ENCODE measurements around the gene NFKBIL1.
"Not testable (repeated sequence)": the region's sequence is repeated elsewhere in the genome, so short reads cannot be mapped to it uniquely, and the experiment has no call there.

The NFKBIL1 gene

DNA sequence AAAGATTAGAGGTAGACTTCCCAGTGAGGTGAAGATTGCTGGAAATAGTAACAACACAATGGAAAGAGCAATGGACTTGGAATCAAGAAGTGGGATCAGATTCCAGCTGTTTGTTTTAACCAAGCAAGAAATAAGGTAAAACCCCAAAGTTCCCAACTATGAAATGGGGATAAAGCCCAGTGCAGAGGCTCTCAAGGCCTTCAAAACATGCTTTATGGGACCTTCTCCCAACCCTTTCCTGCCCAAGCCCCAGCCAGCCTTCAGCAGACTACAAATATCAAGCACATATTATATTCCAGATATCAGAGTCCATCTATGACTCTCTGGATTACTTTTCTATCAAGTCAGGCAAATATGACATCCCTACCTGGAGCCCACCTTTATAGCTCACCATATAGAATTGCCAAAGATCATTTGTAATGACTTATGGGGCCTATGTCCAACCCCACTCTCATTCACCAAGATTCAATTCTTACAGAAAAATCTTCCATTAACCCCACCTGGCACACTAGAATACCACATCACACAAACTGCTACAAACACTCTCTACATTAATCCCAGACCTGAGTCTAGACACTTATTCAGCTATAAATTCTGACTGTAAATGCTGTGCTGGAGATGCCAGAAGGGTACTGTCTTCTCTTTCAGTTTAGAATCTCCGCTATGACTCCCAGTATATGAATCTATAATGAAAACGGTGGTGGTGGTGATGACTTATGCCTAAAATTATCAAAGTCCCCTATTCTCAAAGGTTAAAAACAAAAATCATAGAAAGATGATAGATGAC is 11.7 kb upstream of the NFKBIL1 start:
- no peak for DNase-seq

- DNase-seq: no peak
Observed at GRCh38 chr6:31538805-31539400, 8.5 kb upstream of the NFKBIL1 start.

DNA sequence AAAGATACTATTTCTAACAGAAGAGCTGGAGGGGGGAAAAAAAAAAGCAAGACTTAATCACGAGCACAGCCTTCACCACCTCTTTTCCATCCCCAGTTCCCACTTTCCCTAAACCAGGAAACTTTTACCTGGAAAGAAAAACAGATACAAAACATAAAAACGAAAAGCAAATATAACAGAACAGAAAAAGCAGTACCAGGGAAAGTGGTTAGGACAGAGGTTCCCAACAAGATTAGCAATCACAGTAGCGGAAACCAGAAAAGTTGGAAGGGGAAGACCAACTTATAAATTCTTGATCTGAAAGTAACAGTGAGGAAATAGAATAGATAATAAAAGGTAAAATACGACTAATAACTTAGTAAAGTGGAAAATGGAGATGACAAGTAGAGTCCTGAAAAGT is 6.8 kb upstream of the NFKBIL1 start:
- DNase-seq: no peak

- DNase-seq: no peak
Observed at GRCh38 chr6:31541059-31541657, 6.2 kb upstream of the NFKBIL1 start.

- peak; percentile 97 for DNase-seq
Observed at GRCh38 chr6:31541658-31542521, 5.5 kb upstream of the NFKBIL1 start, which contains the start of gene DDX39B. Gene DDX39B, minus strand, starts transcription at chr6:31542003. Its CDS starts 1,471 bp downstream, at chr6:31540532.

DNA sequence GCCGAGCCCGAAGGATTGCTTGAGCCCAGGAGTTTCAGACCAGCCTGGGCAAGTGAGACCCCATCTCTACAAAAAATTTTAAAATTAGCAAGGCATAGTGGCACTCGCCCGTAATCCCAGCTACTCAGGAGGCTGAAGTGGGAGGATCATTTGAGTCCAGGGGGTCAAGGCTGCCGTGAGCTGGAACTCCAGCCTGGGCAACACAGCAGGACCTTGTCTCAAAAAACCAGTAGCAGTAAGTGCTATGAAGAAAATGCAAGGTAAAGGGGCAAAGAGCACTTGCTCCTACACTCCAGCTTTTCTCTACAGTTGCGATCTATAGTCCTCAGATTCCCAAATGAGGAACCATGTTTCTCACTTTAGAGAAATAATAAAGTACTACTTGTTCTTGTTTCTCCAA is 3.8 kb upstream of the NFKBIL1 start:
- no peak for DNase-seq

DNA sequence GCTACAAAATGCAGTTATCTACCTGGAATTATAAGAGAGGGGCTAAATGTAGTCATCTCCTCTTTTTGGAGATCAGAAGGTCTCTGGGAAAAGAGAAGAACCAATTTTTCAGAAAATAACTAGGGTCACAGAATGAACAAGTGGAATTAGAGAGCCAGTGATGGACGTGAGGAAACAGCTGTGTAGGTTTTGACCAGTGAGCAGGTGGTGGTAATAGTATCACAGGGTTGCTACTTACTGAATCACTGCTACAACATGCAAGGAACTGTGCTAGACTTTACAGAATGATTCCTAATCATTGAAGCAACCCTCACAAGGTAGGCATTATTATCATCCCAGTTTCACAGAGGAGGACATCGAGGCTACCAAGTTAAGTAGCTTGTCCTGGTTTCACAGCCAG is 2.7 kb upstream of the NFKBIL1 start:
- DNase-seq: no peak

DNA sequence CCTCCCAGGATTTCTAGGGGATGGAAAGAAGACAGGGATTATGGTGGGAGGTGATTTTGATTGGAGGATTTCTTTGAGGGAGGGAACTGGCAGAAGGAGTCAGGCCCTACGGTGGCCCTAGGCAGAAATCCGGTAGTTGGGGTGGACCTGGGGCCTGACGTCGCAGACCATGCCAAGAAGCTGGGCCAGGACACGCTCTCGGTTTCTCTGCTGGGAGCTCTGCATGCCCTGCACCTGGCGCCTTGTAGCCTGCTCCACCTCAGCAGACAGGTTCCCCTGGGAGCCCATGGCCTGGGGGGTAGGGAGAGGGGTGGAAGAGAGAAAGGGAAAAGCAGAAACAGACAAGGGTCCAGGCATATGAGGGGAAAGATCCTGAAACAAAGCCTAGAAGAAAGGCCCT is 2.1 kb upstream of the NFKBIL1 start:
- DNase-seq: no peak

DNA sequence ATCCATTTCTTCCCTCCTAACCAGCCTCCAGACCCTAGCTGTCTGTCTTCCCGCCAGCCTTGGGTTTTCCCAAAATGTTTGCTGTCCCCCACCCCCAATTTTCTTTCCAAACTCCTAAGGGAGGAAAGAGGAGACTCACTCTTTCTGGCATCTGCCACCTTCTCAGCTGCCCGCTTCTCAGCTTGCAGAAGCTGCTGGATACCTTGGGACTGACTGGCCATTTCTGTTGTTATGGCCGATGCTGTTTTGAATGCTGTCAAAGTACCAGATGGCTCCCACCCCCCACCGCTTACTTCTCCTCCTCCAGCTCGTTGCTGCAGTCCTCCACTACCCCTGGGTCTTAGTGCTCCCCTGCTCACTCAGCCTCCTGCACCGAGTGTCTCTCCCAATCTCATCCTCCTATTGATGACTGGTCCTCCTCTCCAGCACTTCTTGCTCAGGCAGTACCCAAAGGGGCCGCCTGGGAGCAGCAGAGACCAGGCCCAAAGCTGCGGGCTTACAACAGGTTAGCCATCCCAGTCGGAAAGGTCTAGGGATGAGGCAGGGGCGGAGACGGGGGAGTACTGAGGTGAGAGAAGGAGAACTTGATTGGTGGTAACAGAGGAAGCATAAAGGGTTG is 960 bp upstream of the NFKBIL1 start, which contains the start of gene ATP6V1G2:
ATP6V1G2 (minus strand) TSS at position 270 of the 619 bp plus-strand sequence; CDS start at position 221, 49 bp downstream.
- peak; percentile 95 for DNase-seq

GRCh38 chr6:31547727-31548543 is 527 bp downstream of the NFKBIL1 start:
- DNase-seq: no peak

GRCh38 chr6:31548544-31548873 is 1.1 kb downstream of the NFKBIL1 start:
- DNase-seq: no peak

DNA sequence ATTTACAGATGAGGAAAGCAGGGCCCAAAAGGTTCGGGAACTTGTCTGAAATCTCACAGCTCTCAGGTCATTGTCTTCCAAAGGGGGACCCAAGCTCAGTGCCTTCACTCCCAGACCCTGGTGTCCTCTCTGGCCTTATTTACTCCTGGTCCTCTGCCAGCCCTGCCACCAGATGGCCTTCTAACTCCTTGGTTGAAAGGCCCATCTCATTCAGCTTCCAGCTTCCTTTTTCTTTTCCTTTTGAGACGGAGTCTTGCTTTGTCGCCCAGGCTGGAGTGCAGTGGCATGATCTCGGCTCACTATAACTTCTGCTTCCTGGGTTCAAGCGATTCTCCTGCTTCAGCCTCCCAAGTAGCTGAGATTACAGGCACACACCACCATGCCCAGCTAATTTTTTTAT is 4.0 kb downstream of the NFKBIL1 start:
- DNase-seq: not testable (repeated sequence)

DNA sequence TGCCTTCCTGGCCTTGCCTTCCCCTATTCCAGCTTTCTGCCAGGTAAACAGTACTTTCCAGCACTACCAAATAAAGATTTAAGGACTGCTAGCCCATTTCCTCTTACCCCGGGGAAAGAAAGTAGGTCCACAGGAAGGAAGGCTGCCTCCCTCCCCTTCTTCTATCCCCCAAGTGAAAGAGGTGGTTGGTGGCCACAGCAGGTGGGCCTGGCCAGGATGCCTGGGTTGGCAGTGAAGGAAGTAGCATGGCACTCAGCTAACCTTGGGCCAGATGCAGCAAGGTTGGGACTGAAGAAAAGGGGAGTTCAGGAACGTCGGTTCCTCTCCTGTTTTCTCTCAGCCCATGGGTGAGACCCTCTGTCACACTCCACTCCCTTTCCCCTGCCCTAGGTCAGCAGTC is 8.9 kb downstream of the NFKBIL1 start:
- no peak for DNase-seq

- no peak for DNase-seq
Observed at GRCh38 chr6:31557443-31558317, 10.3 kb downstream of the NFKBIL1 start.

GRCh38 chr6:31558318-31558625 is 10.9 kb downstream of the NFKBIL1 start:
- DNase-seq: no peak

DNA sequence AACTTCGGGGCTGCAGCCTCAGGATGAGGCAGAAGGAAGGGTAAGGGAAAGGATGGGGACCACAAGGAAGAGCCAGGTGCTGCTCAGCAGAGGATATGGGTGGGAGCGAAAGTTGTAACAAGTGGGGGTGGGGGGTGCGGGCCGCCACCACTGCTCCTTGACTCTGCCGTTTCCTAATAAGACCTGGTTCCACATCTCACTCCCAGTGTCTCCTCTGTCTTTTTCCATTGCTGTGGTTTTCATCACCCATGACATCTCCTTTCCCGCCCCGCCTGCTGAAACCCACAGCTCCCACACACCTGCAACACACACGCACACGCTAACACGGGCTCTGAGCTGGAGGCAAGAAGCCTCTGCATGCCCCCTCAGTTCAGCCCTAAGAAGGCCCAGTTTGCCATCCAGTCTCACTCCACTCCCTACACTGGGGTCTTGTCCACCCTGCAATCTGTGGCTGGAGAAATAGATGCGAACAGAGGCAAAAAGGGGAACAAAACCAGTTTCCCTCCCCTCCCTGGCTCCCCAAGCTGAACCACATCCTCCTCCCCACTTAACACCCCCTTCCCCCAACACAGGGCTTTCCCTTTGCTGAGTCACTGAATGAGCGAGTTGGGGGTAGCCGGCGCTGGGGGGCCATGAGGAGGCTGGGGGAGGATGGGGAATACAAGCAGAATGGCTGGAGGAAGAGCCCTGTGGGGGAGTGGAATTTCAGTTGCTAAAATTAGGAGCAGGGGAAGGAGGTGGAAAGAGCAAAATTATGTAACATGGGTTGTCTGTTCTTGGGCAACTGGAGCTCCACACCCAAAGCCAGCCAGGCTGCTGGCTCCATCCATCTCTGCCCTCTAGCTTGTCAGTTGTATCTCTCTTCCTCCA is 11.5 kb downstream of the NFKBIL1 start:
- DNase-seq: peak; percentile 53

DNA sequence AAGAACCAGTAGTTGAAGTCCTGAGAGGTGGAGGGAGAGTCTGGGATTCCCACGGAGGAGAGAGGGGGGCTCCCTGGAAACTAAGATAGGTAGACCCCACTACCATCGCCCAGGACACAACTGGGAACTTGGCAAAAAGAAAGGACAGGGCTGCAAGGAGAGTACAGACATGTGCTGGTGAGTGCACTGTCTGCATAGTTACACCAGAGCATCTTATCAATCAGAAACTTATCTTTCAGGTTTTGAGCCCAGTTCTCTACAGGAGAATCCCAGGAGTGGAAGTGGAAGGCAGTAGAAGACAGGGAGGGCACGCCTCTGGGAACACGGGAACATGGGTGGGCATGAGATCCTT is 12.2 kb downstream of the NFKBIL1 start:
- DNase-seq: no peak

GRCh38 chr6:31559958-31560696 is 12.7 kb downstream of the NFKBIL1 start:
- peak; percentile 34 for DNase-seq

DNA sequence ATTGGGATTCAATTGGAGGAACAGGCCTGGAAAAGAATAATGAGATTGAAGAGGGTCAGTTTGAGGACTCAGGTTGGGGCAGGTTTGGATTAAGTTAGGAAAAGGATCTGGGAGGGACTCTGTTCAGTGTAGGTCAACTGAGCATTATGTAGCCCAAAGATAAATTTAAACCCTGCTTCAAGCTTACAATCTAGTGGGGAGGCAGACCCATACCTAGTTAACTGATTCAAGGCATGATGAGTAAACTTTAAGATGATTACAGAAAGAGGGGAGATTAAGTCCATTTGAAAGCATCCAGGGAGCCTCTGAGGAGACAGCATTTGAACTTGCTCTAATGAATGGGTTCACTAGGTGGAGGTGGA is 13.3 kb downstream of the NFKBIL1 start:
- DNase-seq: no peak

Measured in fibroblast of skin of abdomen (primary cell).